Measurements from ENCODE around the gene C1R.

- TF ChIP-seq EZH2phosphoT487 (IDR thresholded peaks at IDR 0.05; ENCODE audit: borderline replicate concordance, low read length) (no peak), EZH2 (IDR thresholded peaks at IDR 0.05; ENCODE audit: low read length, unreplicated experiment) (no peak)
These were observed 36.5 kb upstream of the C1R start, which contains the start of gene RBP5 for GRCh38 chr12:7128681-7129286.
